ENCODE data around the gene TMEM237. TPM values are rescaled to one million over a fixed set of nuclear protein-coding genes. Genes with fewer than 3 reads are reported as not detected.

TMEM237 gene
- total RNA-seq, 1 experiment from 2014 or later: 33.6 TPM

DNA sequence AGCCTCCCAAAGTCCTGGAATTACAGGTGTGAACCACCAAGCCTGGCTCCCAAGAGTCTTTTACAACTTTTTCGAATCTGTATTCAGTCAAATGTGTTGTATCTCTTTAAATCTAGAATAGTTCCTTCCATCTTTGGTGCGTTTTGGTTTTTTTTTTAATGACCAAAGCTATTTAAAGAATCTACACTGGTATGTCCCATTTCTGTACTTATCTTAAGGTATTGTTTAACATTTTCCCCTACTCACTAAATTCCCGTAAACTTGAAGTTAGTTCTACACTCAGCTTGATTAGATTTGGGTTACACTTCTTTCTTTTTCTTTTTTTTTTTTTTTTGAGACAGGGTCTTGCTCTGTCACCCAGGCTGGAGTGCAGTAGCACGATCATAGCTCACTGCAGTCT lies 63.8 kb downstream of the TMEM237 start (continued):
- TF ChIP-seq, protein P1, sequence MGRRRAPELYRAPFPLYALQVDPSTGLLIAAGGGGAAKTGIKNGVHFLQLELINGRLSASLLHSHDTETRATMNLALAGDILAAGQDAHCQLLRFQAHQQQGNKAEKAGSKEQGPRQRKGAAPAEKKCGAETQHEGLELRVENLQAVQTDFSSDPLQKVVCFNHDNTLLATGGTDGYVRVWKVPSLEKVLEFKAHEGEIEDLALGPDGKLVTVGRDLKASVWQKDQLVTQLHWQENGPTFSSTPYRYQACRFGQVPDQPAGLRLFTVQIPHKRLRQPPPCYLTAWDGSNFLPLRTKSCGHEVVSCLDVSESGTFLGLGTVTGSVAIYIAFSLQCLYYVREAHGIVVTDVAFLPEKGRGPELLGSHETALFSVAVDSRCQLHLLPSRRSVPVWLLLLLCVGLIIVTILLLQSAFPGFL (CRISPR knock-in tag; IDR thresholded peaks at IDR 0.05; ENCODE audit: borderline replicate concordance): no peak
- TF ChIP-seq HMGA2 (CRISPR knock-in tag; IDR thresholded peaks at IDR 0.05): no peak

- no peak for ATAC-seq
- Mint-ChIP-seq H3K27me3 (ENCODE audit: low read depth) (no peaks in the 10 kb centered on the region), H3K36me3 (no peaks in the 10 kb centered on the region), H3K27ac (no peak overlapping the region), H3K9me3 (no peaks in the 10 kb centered on the region), H3K4me3 (no peak overlapping the region), H3K4me1 (no peaks in the 10 kb centered on the region)
- POLR2A ChIA-PET: no interaction called here
- CTCF ChIA-PET: interaction anchor here (0.6 kb wide), 1 partner anchor 175 kb away, joined by 4 read pairs; no protein-coding TSS in a partner anchor
- no peak for DNase-seq (ENCODE audit: low spot score)
- TF ChIP-seq ATF1 (CRISPR knock-in tag; IDR thresholded peaks at IDR 0.05) (no peak), SP1 (CRISPR knock-in tag; conservative IDR thresholded peaks at IDR 0.05) (no peak), TEAD1 (CRISPR knock-in tag; IDR thresholded peaks at IDR 0.05) (no peak)
Measured at GRCh38 chr2:201575971-201576370, 67.3 kb downstream of the TMEM237 start.

DNA sequence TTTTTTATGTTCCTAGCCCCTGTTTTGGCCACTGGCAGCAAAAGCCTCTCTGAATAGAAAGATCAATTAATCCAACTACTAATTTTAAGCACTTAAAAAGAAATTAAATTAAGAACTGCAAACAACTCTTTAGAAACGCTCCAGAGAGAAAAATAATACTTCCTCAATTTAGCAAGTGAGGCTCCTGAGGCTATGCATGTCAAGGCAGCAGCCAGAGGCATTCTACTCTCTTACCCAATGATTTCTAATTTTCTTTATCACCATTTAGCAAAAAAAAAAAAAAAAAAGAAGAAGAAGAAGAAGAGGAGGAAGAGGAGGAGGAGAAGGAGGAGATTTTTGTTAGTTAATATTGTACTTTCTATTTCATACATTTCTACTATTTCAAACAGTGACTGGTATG lies 68.5 kb downstream of the TMEM237 start:
- H3K36me3 Mint-ChIP-seq: no peaks in the 10 kb centered on the region
- no peak overlapping the region for H3K27ac Mint-ChIP-seq
- no peaks in the 10 kb centered on the region for H3K27me3 Mint-ChIP-seq (ENCODE audit: low read depth)
- no peaks in the 10 kb centered on the region for H3K9me3 Mint-ChIP-seq
- ChIA-PET CTCF (no interaction called here), POLR2A (no interaction called here)
- H3K4me3 Mint-ChIP-seq: no peak overlapping the region
- H3K4me1 Mint-ChIP-seq: no peaks in the 10 kb centered on the region
- ATAC-seq (no peak), DNase-seq (ENCODE audit: low spot score) (no peak)
- no peak for TF ChIP-seq TEAD4 (CRISPR knock-in tag; IDR thresholded peaks at IDR 0.05)
- TF ChIP-seq, protein P2, sequence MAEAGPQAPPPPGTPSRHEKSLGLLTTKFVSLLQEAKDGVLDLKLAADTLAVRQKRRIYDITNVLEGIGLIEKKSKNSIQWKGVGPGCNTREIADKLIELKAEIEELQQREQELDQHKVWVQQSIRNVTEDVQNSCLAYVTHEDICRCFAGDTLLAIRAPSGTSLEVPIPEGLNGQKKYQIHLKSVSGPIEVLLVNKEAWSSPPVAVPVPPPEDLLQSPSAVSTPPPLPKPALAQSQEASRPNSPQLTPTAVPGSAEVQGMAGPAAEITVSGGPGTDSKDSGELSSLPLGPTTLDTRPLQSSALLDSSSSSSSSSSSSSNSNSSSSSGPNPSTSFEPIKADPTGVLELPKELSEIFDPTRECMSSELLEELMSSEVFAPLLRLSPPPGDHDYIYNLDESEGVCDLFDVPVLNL (CRISPR knock-in tag; IDR thresholded peaks at IDR 0.05; ENCODE audit: borderline replicate concordance, low read depth): no peak
- TF ChIP-seq ZMAT4 (CRISPR knock-in tag; IDR thresholded peaks at IDR 0.05): no peak
- no peak for TF ChIP-seq ZNF232 (CRISPR knock-in tag; IDR thresholded peaks at IDR 0.05)
- no peak for TF ChIP-seq TP53 (CRISPR knock-in tag; IDR thresholded peaks at IDR 0.05)
- TF ChIP-seq RELA (CRISPR knock-in tag; IDR thresholded peaks at IDR 0.05; ENCODE audit: borderline replicate concordance): no peak
- TF ChIP-seq ZNF512 (CRISPR knock-in tag; IDR thresholded peaks at IDR 0.05; ENCODE audit: borderline replicate concordance): no peak
- TF ChIP-seq ELF4 (CRISPR knock-in tag; IDR thresholded peaks at IDR 0.05; ENCODE audit: low read depth): no peak
- no peak for TF ChIP-seq ATF2 (CRISPR knock-in tag; IDR thresholded peaks at IDR 0.05; ENCODE audit: borderline replicate concordance, low read depth)
- TF ChIP-seq, protein P3, sequence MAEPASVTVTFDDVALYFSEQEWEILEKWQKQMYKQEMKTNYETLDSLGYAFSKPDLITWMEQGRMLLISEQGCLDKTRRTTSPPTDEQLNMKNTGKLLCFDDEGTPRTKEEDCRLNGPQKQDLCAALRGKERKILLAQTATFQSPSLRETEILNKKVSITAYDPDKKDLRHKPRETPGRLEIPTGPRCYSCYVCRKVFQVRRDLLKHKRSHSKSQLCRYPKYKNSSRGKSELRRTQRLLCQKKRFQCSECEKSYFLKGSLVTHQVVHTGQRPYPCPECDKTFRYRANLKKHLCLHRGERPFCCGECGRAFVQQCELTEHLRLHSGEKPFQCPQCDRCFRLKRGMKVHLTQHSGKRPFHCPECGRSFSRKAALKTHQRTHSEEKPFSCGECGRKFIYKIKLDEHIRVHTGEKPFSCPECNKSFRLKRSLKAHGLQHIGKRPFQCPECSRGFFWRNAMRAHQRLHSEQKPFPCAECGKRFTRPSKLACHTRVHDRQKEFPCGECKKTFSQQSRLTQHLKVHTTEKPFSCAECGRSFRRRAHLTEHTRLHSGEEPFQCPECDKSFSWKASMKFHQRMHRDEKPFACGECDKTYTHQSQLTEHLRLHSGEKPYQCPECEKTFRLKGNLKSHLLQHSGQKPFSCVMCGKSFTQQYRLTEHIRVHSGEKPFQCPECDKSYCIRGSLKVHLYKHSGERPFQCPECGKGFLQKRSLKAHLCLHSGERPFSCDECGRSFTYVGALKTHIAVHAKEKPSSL (CRISPR knock-in tag; conservative IDR thresholded peaks at IDR 0.05): no peak
- no peak for TF ChIP-seq ZNF416 (CRISPR knock-in tag; IDR thresholded peaks at IDR 0.05)
- no peak for TF ChIP-seq OVOL2 (CRISPR knock-in tag; IDR thresholded peaks at IDR 0.05; ENCODE audit: borderline replicate concordance)
- no peak for TF ChIP-seq NFE2L1 (CRISPR knock-in tag; IDR thresholded peaks at IDR 0.05)
- TF ChIP-seq MYBL2 (CRISPR knock-in tag; IDR thresholded peaks at IDR 0.05): no peak
- TF ChIP-seq ZBTB21 (CRISPR knock-in tag; IDR thresholded peaks at IDR 0.05; ENCODE audit: borderline replicate concordance): no peak
- no peak for TF ChIP-seq KAT7 (CRISPR knock-in tag; IDR thresholded peaks at IDR 0.05; ENCODE audit: borderline replicate concordance)
- no peak for TF ChIP-seq PRRX2 (CRISPR knock-in tag; IDR thresholded peaks at IDR 0.05)
- no peak for TF ChIP-seq ZNF263 (CRISPR knock-in tag; IDR thresholded peaks at IDR 0.05; ENCODE audit: low read depth)
- no peak for TF ChIP-seq FOXP1 (CRISPR knock-in tag; IDR thresholded peaks at IDR 0.05; ENCODE audit: borderline replicate concordance)
